Gastroesophageal sphincter (tissue), 4 donors: Measurements from ENCODE around the gene CD200R1L. TPM values are rescaled to one million over a fixed set of nuclear protein-coding genes. Genes with fewer than 3 reads are reported as not detected.

Experiments used
- ATAC-seq: fragments of 150-250 bp; one replicate; pipeline ENCODE4 v1.9.1; 2016; ENCODE audit warnings: mild to moderate bottlenecking, moderate library complexity
- H3K27ac ChIP-seq, 4 donors: fragments of 200-600 bp; sonication (generic) in 3 of 4; 1 replicate in 3 of 4; 2 replicates in 1 of 4; pipeline ENCODE4 v1.5.1; 2016 to 2019
- H3K27me3 ChIP-seq: fragments of 200-600 bp; sonication (generic); one replicate; pipeline ENCODE4 v1.5.1; 2019
- H3K36me3 ChIP-seq, 2 donors: fragments of 200-600 bp; sonication (generic); one replicate each; pipeline ENCODE4 v1.5.1; 2019; ENCODE audit warnings: control low read depth in 1 of 2
- H3K4me1 ChIP-seq, 3 donors: fragments of 200-600 bp; sonication (generic); 1 replicate in 2 of 3; 2 replicates in 1 of 3; pipeline ENCODE4 v1.5.1; 2016 to 2019; ENCODE audit warnings: control low read depth in 2 of 3
- H3K4me3 ChIP-seq, 2 donors: fragments of 200-600 bp; sonication (generic); one replicate each; pipeline ENCODE4 v1.5.1; 2019; ENCODE audit warnings: mild to moderate bottlenecking in 1 of 2, moderate library complexity in 1 of 2
- H3K9me3 ChIP-seq, 3 donors: fragments of 200-600 bp; sonication (generic); one replicate each; pipeline ENCODE4 v1.5.1; 2017 to 2019; ENCODE audit warnings: control low read depth in 2 of 3
- EP300 ChIP-seq: sonication (generic); formaldehyde crosslinking; IDR thresholded peaks from one replicate; pipeline ENCODE4 v1.6.1; 2017; ENCODE audit warnings: antibody characterized with exemption, mild to moderate bottlenecking
- POLR2A ChIP-seq, 2 donors: fragments of 450-650 bp; IDR thresholded peaks; one replicate each; pipeline ENCODE4 v1.6.1; 2017; ENCODE audit warnings: antibody characterized with exemption in 2 of 2, mild to moderate bottlenecking in 2 of 2, moderate library complexity in 1 of 2
- POLR2AphosphoS5 ChIP-seq: sonication (generic); formaldehyde crosslinking; IDR thresholded peaks from one replicate; pipeline ENCODE4 v1.6.1; 2017; ENCODE audit warnings: antibody characterized with exemption
- WGBS, 2 donors: methylation state at CpG; one replicate each; pipeline ENCODE4 v1.1.5; 2018; ENCODE audit warnings: low coverage in 1 of 2; 5-methylcytosine and 5-hydroxymethylcytosine counted together
- total RNA-seq, 4 donors: library from RNA; depleted of rRNA; stranded (reverse); fragments of >200 nt; gene quantifications; one replicate each; pipeline ENCODE4 v1.1.0, GENCODE V29; 2016
- TF ChIP-seq, protein P1 (sequence below), 4 experiments: fragments of 200-600 bp in 2 of 4; fragments of 450-650 bp in 2 of 4; sonication (generic) in 1 of 4; IDR thresholded peaks; one replicate each; pipeline ENCODE4 v1.5.1; 2017 to 2019; ENCODE audit warnings: antibody characterized with exemption in 4 of 4, mild to moderate bottlenecking in 2 of 4, moderate library complexity in 2 of 4

CD200R1L gene
- total RNA-seq, 4 donors from 2014 or later, result not detected

DNA sequence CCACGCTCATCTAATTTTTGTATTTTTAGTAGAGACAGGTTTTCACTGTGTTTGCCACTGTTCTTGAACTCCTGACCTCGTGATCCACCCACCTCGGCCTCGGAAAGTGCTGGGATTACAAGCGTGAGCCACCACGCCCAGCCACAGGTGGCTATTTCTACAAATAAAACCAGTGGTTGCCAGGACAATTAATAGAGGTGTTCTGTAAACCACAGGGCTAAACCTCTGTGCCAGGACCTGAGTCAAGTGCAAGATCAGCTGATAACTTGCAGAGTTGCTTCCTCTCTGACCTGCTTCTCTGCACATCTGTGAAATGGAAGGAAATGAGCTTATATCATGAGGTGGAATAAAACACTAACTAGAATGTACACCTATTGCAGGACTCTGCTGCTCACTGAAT, 72.8 kb downstream of the CD200R1L start:
- no peaks in the 10 kb centered on the region for H3K9me3 ChIP-seq
- H3K27ac ChIP-seq, result no peak overlapping the region
- no peaks in the 10 kb centered on the region for H3K27me3 ChIP-seq
- no peak overlapping the region for H3K4me3 ChIP-seq
- TF ChIP-seq EP300 (no peak), POLR2AphosphoS5 (no peak), POLR2A (IDR thresholded peaks at IDR 0.05) (no peak)
- TF ChIP-seq, protein P1, sequence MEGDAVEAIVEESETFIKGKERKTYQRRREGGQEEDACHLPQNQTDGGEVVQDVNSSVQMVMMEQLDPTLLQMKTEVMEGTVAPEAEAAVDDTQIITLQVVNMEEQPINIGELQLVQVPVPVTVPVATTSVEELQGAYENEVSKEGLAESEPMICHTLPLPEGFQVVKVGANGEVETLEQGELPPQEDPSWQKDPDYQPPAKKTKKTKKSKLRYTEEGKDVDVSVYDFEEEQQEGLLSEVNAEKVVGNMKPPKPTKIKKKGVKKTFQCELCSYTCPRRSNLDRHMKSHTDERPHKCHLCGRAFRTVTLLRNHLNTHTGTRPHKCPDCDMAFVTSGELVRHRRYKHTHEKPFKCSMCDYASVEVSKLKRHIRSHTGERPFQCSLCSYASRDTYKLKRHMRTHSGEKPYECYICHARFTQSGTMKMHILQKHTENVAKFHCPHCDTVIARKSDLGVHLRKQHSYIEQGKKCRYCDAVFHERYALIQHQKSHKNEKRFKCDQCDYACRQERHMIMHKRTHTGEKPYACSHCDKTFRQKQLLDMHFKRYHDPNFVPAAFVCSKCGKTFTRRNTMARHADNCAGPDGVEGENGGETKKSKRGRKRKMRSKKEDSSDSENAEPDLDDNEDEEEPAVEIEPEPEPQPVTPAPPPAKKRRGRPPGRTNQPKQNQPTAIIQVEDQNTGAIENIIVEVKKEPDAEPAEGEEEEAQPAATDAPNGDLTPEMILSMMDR (IDR thresholded peaks at IDR 0.05), result no peak
- no peak for ATAC-seq
- H3K36me3 ChIP-seq, result no peaks in the 10 kb centered on the region
- 64% methylated on average over 4 of the region's 6 CpGs; no CpG with 5 or more reads in 1 of the 2 donors for WGBS, 2 donors
- peaks cover under 1 to 21% (median 3%) of the 10 kb centered on the region in 3 donors for H3K4me1 ChIP-seq

GRCh38 chr3:112770951-112771350, 75.7 kb downstream of the CD200R1L start:
- WGBS, 2 donors, result 84 to 100% methylated on average over 2 of the region's 2 CpGs
- no peaks in the 10 kb centered on the region for H3K36me3 ChIP-seq
- TF ChIP-seq POLR2AphosphoS5 (no peak), EP300 (no peak), POLR2A (IDR thresholded peaks at IDR 0.05) (no peak)
- TF ChIP-seq, protein P1 (IDR thresholded peaks at IDR 0.05), result no peak
- ATAC-seq, result no peak
- no peaks in the 10 kb centered on the region for H3K9me3 ChIP-seq
- no peak overlapping the region for H3K27ac ChIP-seq
- no peaks in the 10 kb centered on the region for H3K27me3 ChIP-seq
- H3K4me3 ChIP-seq, result no peak overlapping the region
- peaks cover 0 to 13% (median 0%) of the 10 kb centered on the region in 3 donors for H3K4me1 ChIP-seq

- H3K4me1 ChIP-seq, result peaks cover 0 to 13% (median 0%) of the 10 kb centered on the region in 3 donors
- no peaks in the 10 kb centered on the region for H3K27me3 ChIP-seq
- 76 to 90% methylated on average over 3 of the region's 3 CpGs for WGBS, 2 donors
- H3K9me3 ChIP-seq, result no peaks in the 10 kb centered on the region
- H3K4me3 ChIP-seq, result no peak overlapping the region
- H3K27ac ChIP-seq, result peak overlapping the region in 1 of 4 donors; percentile 7
- no peaks in the 10 kb centered on the region for H3K36me3 ChIP-seq
- TF ChIP-seq POLR2A (IDR thresholded peaks at IDR 0.05), result no peak
- no peak for ATAC-seq
Observed at GRCh38 chr3:112770032-112770626, 76.5 kb downstream of the CD200R1L start.

DNA sequence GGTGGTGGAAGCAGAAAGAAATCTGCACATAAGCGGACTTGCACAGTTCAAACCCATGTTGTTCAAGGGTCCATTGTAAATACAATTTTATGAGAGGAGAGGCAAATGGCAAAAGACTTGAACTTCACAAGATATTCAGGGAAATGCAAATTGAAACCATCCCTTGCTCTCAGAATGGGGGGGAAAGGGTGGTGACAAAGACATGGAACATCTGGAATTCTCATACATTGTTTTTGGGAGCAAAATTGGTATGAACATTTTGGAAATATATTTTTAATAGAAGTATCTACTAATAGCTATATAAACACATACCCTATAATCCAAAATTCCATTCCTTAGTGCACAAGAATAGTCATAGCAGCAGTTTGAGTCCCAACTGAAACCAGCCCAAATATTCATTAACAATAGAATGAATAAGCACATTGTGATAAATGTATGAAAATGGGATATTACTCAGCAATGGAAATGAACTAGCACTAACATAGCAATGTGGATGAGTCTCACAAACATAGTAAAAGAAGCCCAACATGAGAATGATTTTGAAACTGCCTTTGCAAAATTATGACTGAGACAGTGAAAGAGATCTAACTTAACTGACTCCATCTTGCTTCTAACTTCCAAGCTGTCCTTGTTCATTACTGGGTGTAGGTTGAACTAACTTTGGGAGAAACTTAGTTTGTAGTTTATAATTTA, 77.2 kb downstream of the CD200R1L start:
- Histone ChIP-seq H3K9me3 (no peaks in the 10 kb centered on the region), H3K4me1 (peaks cover 0 to 13% (median 0%) of the 10 kb centered on the region in 3 donors), H3K27ac (peak overlapping the region in 1 of 4 donors; percentile 7), H3K4me3 (no peak overlapping the region), H3K36me3 (no peaks in the 10 kb centered on the region), H3K27me3 (no peaks in the 10 kb centered on the region)
- ATAC-seq, result no peak
- TF ChIP-seq EP300, result no peak
- TF ChIP-seq POLR2AphosphoS5, result no peak
- TF ChIP-seq, protein P1 (IDR thresholded peaks at IDR 0.05), result no peak
- no peak for TF ChIP-seq POLR2A (IDR thresholded peaks at IDR 0.05)
- 71 to 80% methylated on average over 1 of the region's 1 CpG for WGBS, 2 donors

GRCh38 chr3:112767777-112768176, 78.9 kb downstream of the CD200R1L start:
- Histone ChIP-seq H3K9me3 (no peaks in the 10 kb centered on the region), H3K36me3 (no peaks in the 10 kb centered on the region), H3K27me3 (no peaks in the 10 kb centered on the region), H3K4me3 (no peak overlapping the region), H3K27ac (no peak overlapping the region), H3K4me1 (peaks cover 0 to 8% (median 0%) of the 10 kb centered on the region in 3 donors)
- TF ChIP-seq POLR2AphosphoS5 (no peak), EP300 (no peak), POLR2A (IDR thresholded peaks at IDR 0.05) (no peak)
- TF ChIP-seq, protein P1 (IDR thresholded peaks at IDR 0.05), result no peak
- WGBS, 2 donors, result 83 to 92% methylated on average over 2 of the region's 2 CpGs
- no peak for ATAC-seq
